Endodermal cell (in vitro differentiated cells): ENCODE results near the gene STPG3. TPM values are rescaled to one million over a fixed set of nuclear protein-coding genes. Genes with fewer than 3 reads are reported as not detected.

Source experiments
- DNase-seq: peaks from one replicate; pipeline ENCODE4 v3.0.0-alpha.2; 2017
- H3K27ac ChIP-seq: 2 replicates; pipeline ENCODE4 v1.5.1; 2013; ENCODE audit warnings: mild to moderate bottlenecking, low read depth, low read length, moderate library complexity
- H3K27me3 ChIP-seq: 2 replicates; pipeline ENCODE4 v1.6.1; 2013; ENCODE audit warnings: mild to moderate bottlenecking, low read length, moderate library complexity; ENCODE audit not compliant: insufficient read depth, control insufficient read depth, poor library complexity, severe bottlenecking
- H3K36me3 ChIP-seq: 2 replicates; pipeline ENCODE4 v1.7.0; 2013; ENCODE audit warnings: mild to moderate bottlenecking, low read length, moderate library complexity; ENCODE audit not compliant: control insufficient read depth, insufficient read depth
- H3K4me1 ChIP-seq: one replicate; pipeline ENCODE4 v1.7.0; 2013; ENCODE audit warnings: low read length; ENCODE audit not compliant: control insufficient read depth, insufficient read depth
- H3K4me3 ChIP-seq: 2 replicates; pipeline ENCODE4 v1.5.1; 2013; ENCODE audit warnings: mild to moderate bottlenecking, low read length, moderate library complexity
- H3K9ac ChIP-seq: 2 replicates; pipeline ENCODE4 v1.6.1; 2013; ENCODE audit warnings: mild to moderate bottlenecking, low read length, moderate library complexity; ENCODE audit not compliant: poor library complexity, severe bottlenecking; ENCODE audit errors: extremely low read depth
- H3K9me3 ChIP-seq: 2 replicates; pipeline ENCODE4 v1.6.1; 2013; ENCODE audit warnings: mild to moderate bottlenecking, low read length, moderate library complexity; ENCODE audit not compliant: control insufficient read depth
- H3K27ac Mint-ChIP-seq: 2 replicates; pipeline ENCODE4 v1.8.0; 2020; ENCODE audit warnings: mixed read lengths
- H3K27me3 Mint-ChIP-seq: 2 replicates; pipeline ENCODE4 v1.8.0; 2021; ENCODE audit warnings: mild to moderate bottlenecking, mixed read lengths; ENCODE audit not compliant: insufficient read depth
- H3K36me3 Mint-ChIP-seq: 2 replicates; pipeline ENCODE4 v1.8.0; 2020; ENCODE audit warnings: low read depth, mixed read lengths
- H3K4me1 Mint-ChIP-seq: 2 replicates; pipeline ENCODE4 v1.8.0; 2020; ENCODE audit warnings: mixed read lengths
- H3K4me3 Mint-ChIP-seq: 2 replicates; pipeline ENCODE4 v1.8.0; 2020; ENCODE audit warnings: mild to moderate bottlenecking, moderate library complexity, mixed read lengths
- H3K9me3 Mint-ChIP-seq: 2 replicates; pipeline ENCODE4 v1.8.0; 2020; ENCODE audit warnings: mild to moderate bottlenecking, mixed read lengths
- CTCF ChIP-seq: fragments of 200-600 bp; sonication (generic); conservative IDR thresholded peaks from 2 replicates; pipeline ENCODE4 v1.5.0; 2021; ENCODE audit warnings: antibody characterized with exemption, mild to moderate bottlenecking
- WGBS, 2 experiments: methylation state at CpG; one replicate each; pipeline versions ENCODE4 v1.1.5 to v1.1.7; 2013; ENCODE audit warnings: missing lambda C conversion rate in 2 of 2, mixed read lengths in 1 of 2; ENCODE audit not compliant: insufficient coverage in 1 of 2, insufficient read length in 1 of 2; 5-methylcytosine and 5-hydroxymethylcytosine counted together
- total RNA-seq, 2 donors: library from RNA; stranded (reverse); fragmentation: NEBNext Ultra II Directional in 1 of 2; extraction: Animal tissue kit (Norgen Biotek cat#: 25700) in 1 of 2; gene quantifications; 2 replicates in 1 of 2; 3 replicates in 1 of 2; pipeline ENCODE4 v1.2.1, GENCODE V29; 2021

The STPG3 gene
- total RNA-seq, 2 donors from 2014 or later: not detected

- Mint-ChIP-seq H3K27ac (no peak overlapping the region), H3K27me3 (no peaks in the 10 kb centered on the region), H3K4me1 (peaks cover 15% of the 10 kb centered on the region), H3K36me3 (peaks cover 7% of the 10 kb centered on the region), H3K4me3 (peak overlapping the region; percentile 19), H3K9me3 (no peaks in the 10 kb centered on the region)
- Histone ChIP-seq H3K27ac (no peak overlapping the region), H3K9me3 (no peaks in the 10 kb centered on the region), H3K4me3 (no peak overlapping the region), H3K27me3 (no peaks in the 10 kb centered on the region), H3K36me3 (peaks cover 8% of the 10 kb centered on the region), H3K9ac (no peak overlapping the region), H3K4me1 (peaks cover 23% of the 10 kb centered on the region)
- DNase-seq: no peak
- TF ChIP-seq CTCF: no peak
- WGBS, 2 experiments: 95 to 97% methylated on average over 26 to 30 of the region's 30 CpGs
Observed at GRCh38 chr9:137218212-137218753, 32.8 kb upstream of the STPG3 start.

DNA sequence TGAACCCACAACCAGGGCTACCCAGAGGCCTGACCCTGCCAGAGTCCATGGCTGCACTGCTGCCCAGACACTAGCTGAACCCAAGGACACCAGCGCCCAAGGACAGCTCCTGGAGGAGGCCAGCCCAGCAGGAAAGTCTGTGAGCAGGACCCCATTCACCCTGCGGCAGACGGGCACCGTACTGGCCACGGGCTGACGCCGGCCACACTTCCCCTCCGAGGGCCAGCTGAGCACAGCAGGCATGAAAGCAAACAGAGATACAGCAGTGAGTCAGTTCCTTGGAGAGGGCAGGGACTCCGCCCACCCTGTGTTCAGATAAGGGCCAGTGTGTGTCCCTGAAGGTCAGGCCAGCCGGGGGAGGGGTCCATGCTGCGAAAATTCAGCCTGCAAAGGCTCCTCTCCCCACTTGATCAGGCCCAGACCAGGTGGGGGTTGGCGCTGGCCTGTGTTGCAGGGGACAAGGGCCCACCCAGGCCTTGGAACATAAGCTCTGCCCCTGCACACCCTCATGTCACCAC lies 32.3 kb upstream of the STPG3 start:
- Mint-ChIP-seq H3K4me3 (peak overlapping the region; percentile 19), H3K36me3 (peaks cover 7% of the 10 kb centered on the region), H3K27ac (peak overlapping the region; percentile 76), H3K9me3 (no peaks in the 10 kb centered on the region), H3K4me1 (peaks cover 15% of the 10 kb centered on the region), H3K27me3 (no peaks in the 10 kb centered on the region)
- WGBS, 2 experiments: 51 to 58% methylated on average over 6 to 12 of the region's 12 CpGs
- peak overlapping the region; percentile 30 for H3K9ac ChIP-seq
- H3K4me1 ChIP-seq: peaks cover 23% of the 10 kb centered on the region
- no peak overlapping the region for H3K4me3 ChIP-seq
- no peaks in the 10 kb centered on the region for H3K9me3 ChIP-seq
- H3K27me3 ChIP-seq: no peaks in the 10 kb centered on the region
- no peak for TF ChIP-seq CTCF
- DNase-seq: peak; percentile 81
- H3K36me3 ChIP-seq: peaks cover 8% of the 10 kb centered on the region
- H3K27ac ChIP-seq: no peak overlapping the region

DNA sequence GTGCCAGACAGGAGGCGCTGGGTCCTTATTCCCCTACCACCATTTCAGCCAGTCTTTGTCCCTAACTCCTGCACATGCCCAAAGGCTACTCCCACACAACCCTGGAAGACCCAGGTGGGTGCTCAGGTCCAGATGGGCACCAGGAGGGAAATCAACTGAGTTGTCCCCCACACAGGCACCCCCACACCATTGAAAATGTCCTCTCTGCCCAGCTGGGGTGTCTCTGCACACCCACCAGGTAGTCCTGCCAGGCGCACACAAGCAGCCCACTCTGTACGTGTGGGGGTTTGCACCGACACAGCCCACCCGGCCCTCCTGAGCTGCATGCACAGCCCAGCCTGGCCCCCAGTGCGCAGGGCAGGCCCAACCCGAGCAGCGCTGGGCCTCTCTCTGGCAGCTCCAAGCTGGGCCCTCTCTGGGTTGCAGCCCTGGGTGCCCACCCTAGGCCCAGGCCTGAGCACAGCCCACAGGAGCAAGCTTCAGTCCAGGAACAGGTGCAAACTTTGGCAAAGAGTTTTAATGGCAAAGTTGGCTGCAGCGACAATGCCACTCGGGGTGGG lies 31.2 kb upstream of the STPG3 start:
- Histone ChIP-seq H3K9me3 (no peaks in the 10 kb centered on the region), H3K4me1 (peaks cover 23% of the 10 kb centered on the region), H3K9ac (no peak overlapping the region), H3K36me3 (peaks cover 1% of the 10 kb centered on the region), H3K27ac (no peak overlapping the region), H3K4me3 (no peak overlapping the region), H3K27me3 (no peaks in the 10 kb centered on the region)
- 93 to 97% methylated on average over 8 to 10 of the region's 10 CpGs for WGBS, 2 experiments
- peak overlapping the region; percentile 19 for H3K4me3 Mint-ChIP-seq
- H3K4me1 Mint-ChIP-seq: peaks cover 15% of the 10 kb centered on the region
- H3K36me3 Mint-ChIP-seq: peaks cover 7% of the 10 kb centered on the region
- TF ChIP-seq CTCF: no peak
- H3K27me3 Mint-ChIP-seq: no peaks in the 10 kb centered on the region
- H3K27ac Mint-ChIP-seq: peak overlapping the region; percentile 48
- H3K9me3 Mint-ChIP-seq: no peaks in the 10 kb centered on the region
- DNase-seq: no peak
